MM.1S (cell line): ENCODE results near the gene PRR20G.

Experiments used
- DNase-seq: peaks from one replicate; pipeline ENCODE4 v3.0.0-alpha.2; 2015
- H2AFZ ChIP-seq: fragments of 300-600 bp; sonication (generic); 2 replicates; pipeline ENCODE4 v1.6.0; 2016; ENCODE audit warnings: antibody characterized with exemption, low read length
- H3F3A ChIP-seq: fragments of 300-600 bp; sonication (generic); 2 replicates; pipeline ENCODE4 v1.6.1; 2016; ENCODE audit warnings: mild to moderate bottlenecking, antibody characterized with exemption, low read length, moderate library complexity, mixed read lengths; ENCODE audit not compliant: insufficient read depth
- H3K27ac ChIP-seq: fragments of 300-600 bp; sonication (generic); 2 replicates; pipeline ENCODE4 v1.5.1; 2016; ENCODE audit warnings: mild to moderate bottlenecking, low read length
- H3K27me3 ChIP-seq: fragments of 300-600 bp; sonication (generic); replicated peaks from 2 replicates; pipeline ENCODE4 v1.6.0; 2016; ENCODE audit warnings: low read length; ENCODE audit not compliant: insufficient read depth
- H3K36me3 ChIP-seq: fragments of 300-600 bp; sonication (generic); replicated peaks from 2 replicates; pipeline ENCODE4 v1.6.1; 2016; ENCODE audit warnings: mild to moderate bottlenecking, low read length, mixed read lengths; ENCODE audit not compliant: insufficient read depth
- H3K4me1 ChIP-seq: fragments of 300-600 bp; sonication (generic); 2 replicates; pipeline ENCODE4 v1.6.1; 2016; ENCODE audit warnings: low read length, mixed read lengths
- H3K4me2 ChIP-seq: fragments of 300-600 bp; sonication (generic); 2 replicates; pipeline ENCODE4 v1.6.0; 2016; ENCODE audit warnings: low read depth, low read length
- H3K4me3 ChIP-seq: fragments of 300-600 bp; sonication (generic); 2 replicates; pipeline ENCODE4 v1.5.1; 2016; ENCODE audit warnings: low read length, mixed read lengths
- H3K79me2 ChIP-seq: fragments of 300-600 bp; sonication (generic); 2 replicates; pipeline ENCODE4 v1.6.1; 2016; ENCODE audit warnings: mixed run types, low read length, mixed read lengths
- H3K9ac ChIP-seq: fragments of 300-600 bp; sonication (generic); 2 replicates; pipeline ENCODE4 v1.6.1; 2016; ENCODE audit warnings: low read length, mixed read lengths
- H3K9me2 ChIP-seq: fragments of 300-600 bp; sonication (generic); replicated peaks from 2 replicates; pipeline ENCODE4 v1.6.1; 2016; ENCODE audit warnings: mild to moderate bottlenecking, low read length, mixed read lengths; ENCODE audit not compliant: insufficient read depth
- H3K9me3 ChIP-seq: fragments of 300-600 bp; sonication (generic); replicated peaks from 2 replicates; pipeline ENCODE4 v1.6.1; 2016; ENCODE audit warnings: mild to moderate bottlenecking, low read length, mixed read lengths; ENCODE audit not compliant: insufficient read depth
- H4K20me1 ChIP-seq: fragments of 300-600 bp; sonication (generic); 2 replicates; pipeline ENCODE4 v1.6.1; 2016; ENCODE audit warnings: mild to moderate bottlenecking, low read length, moderate library complexity, mixed read lengths; ENCODE audit not compliant: insufficient read depth
- EZH2 ChIP-seq: fragments of 300-600 bp; sonication (generic); optimal IDR thresholded peaks from 2 replicates; pipeline ENCODE3; 2017; ENCODE audit warnings: low read depth, mild to moderate bottlenecking, antibody characterized with exemption, low read length, mixed read lengths
- EZH2phosphoT487 ChIP-seq: fragments of 300-600 bp; sonication (generic); IDR thresholded peaks from 2 replicates; pipeline ENCODE4 v1.6.1; 2018; ENCODE audit warnings: antibody characterized with exemption, low read length
- TF ChIP-seq, protein P1 (sequence below): fragments of 300-600 bp; sonication (generic); IDR thresholded peaks from 2 replicates; pipeline ENCODE4 v1.5.1; 2016; ENCODE audit warnings: antibody characterized with exemption, low read length, mixed read lengths

The PRR20G gene

DNA sequence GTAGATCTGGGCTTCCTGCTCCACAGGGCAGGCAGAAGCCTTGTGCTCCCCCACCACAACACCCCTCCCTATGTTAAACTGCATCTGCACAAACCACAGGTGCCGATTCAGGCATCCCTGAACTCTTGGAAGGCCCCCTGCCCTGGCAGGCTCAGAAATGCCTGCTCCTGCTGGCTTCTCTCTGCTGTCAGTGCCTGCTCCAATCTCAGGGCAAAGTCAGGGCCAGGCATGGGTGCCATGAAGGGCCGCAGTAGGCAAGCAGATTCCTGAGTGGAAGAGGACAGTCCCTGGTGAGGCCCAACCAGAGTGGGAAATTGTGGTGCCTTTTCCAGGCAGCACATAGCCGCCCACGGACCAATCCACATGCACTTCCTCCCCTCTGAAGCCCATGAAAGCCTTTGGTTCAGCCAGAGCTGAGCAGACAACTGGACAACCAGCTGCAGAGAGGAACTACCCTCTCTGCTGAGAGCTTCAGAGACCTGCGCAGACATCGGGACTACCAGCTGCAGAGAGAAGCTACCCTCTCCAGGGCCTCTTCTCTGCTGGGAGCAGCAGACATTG is 13.6 kb downstream of the PRR20G start:
- H3K9me3 ChIP-seq: no peaks in the 10 kb centered on the region
- H3F3A ChIP-seq: no peaks in the 10 kb centered on the region
- H3K79me2 ChIP-seq: no peaks in the 10 kb centered on the region
- H3K27me3 ChIP-seq: 0 out of 2 replicates have a peak, but pooled peaks cover 2% of the 10 kb centered on the region
- H4K20me1 ChIP-seq: no peaks in the 10 kb centered on the region
- H3K27ac ChIP-seq: no peak overlapping the region
- no peak overlapping the region for H3K9ac ChIP-seq
- H3K4me2 ChIP-seq: no peak overlapping the region
- H3K9me2 ChIP-seq: no peaks in the 10 kb centered on the region
- H2AFZ ChIP-seq: no peak overlapping the region
- DNase-seq: no peak
- no peaks in the 10 kb centered on the region for H3K36me3 ChIP-seq
- no peak overlapping the region for H3K4me3 ChIP-seq
- no peaks in the 10 kb centered on the region for H3K4me1 ChIP-seq
- TF ChIP-seq EZH2: no peak
- TF ChIP-seq, protein P1, sequence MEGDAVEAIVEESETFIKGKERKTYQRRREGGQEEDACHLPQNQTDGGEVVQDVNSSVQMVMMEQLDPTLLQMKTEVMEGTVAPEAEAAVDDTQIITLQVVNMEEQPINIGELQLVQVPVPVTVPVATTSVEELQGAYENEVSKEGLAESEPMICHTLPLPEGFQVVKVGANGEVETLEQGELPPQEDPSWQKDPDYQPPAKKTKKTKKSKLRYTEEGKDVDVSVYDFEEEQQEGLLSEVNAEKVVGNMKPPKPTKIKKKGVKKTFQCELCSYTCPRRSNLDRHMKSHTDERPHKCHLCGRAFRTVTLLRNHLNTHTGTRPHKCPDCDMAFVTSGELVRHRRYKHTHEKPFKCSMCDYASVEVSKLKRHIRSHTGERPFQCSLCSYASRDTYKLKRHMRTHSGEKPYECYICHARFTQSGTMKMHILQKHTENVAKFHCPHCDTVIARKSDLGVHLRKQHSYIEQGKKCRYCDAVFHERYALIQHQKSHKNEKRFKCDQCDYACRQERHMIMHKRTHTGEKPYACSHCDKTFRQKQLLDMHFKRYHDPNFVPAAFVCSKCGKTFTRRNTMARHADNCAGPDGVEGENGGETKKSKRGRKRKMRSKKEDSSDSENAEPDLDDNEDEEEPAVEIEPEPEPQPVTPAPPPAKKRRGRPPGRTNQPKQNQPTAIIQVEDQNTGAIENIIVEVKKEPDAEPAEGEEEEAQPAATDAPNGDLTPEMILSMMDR: no peak
- TF ChIP-seq EZH2phosphoT487: no peak

DNA sequence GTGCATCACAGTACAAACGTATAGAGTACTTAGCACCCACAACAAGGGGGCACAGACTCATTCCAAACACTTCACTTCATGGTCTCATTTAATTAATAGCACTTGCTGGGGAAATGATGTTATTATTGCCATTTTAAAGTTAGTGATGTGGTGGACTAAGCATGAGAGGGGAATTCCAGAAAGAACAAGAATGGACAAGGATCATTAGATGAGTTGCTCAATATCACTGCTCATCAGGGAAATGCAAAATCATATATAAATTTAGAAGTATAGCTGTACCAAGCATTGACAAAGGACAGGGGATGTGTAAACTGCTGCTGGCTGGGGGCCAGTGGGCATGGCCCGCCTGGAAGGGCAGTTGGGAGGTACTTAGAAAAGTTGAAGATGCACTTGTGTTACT is 14.6 kb downstream of the PRR20G start:
- Histone ChIP-seq H3K9me2 (no peaks in the 10 kb centered on the region), H3K4me3 (no peak overlapping the region), H4K20me1 (no peaks in the 10 kb centered on the region), H2AFZ (no peak overlapping the region), H3K9ac (no peak overlapping the region), H3K36me3 (no peaks in the 10 kb centered on the region), H3K27me3 (0 out of 2 replicates have a peak, but pooled peaks cover 2% of the 10 kb centered on the region), H3F3A (no peaks in the 10 kb centered on the region), H3K79me2 (no peaks in the 10 kb centered on the region), H3K4me2 (no peak overlapping the region), H3K9me3 (no peaks in the 10 kb centered on the region), H3K27ac (no peak overlapping the region), H3K4me1 (no peaks in the 10 kb centered on the region)
- DNase-seq: no peak
- TF ChIP-seq EZH2phosphoT487: no peak
- TF ChIP-seq EZH2: no peak
- TF ChIP-seq, protein P1: no peak

DNA sequence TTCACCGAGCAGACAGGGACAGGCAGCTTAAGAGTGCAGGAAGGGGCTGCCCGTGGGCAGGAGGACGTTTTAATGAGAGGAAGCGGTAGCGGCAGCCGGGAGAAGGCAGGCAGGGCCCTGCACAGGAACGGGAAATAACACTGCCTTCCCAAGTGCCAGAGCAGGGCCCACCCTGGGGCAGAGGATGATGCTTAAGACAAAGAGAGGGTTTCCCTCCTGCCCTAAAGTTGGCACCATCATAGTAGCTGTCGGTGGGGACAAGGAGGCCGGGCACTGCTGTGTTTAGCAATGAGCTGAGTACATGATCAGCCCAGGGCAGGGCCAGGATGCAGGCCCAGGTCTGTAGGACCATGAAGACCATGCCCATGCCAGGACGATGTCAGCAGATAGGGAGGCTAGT is 21.7 kb downstream of the PRR20G start:
- H3K4me2 ChIP-seq: no peak overlapping the region
- H3K27me3 ChIP-seq: 0 out of 2 replicates have a peak, but pooled peaks cover 6% of the 10 kb centered on the region
- H3K9me2 ChIP-seq: no peaks in the 10 kb centered on the region
- H3F3A ChIP-seq: no peaks in the 10 kb centered on the region
- H3K79me2 ChIP-seq: no peaks in the 10 kb centered on the region
- H2AFZ ChIP-seq: no peak overlapping the region
- TF ChIP-seq, protein P1: no peak
- TF ChIP-seq EZH2: no peak
- no peak for TF ChIP-seq EZH2phosphoT487
- H3K9me3 ChIP-seq: no peaks in the 10 kb centered on the region
- H4K20me1 ChIP-seq: no peaks in the 10 kb centered on the region
- H3K27ac ChIP-seq: no peak overlapping the region
- no peak overlapping the region for H3K9ac ChIP-seq
- H3K4me1 ChIP-seq: no peaks in the 10 kb centered on the region
- H3K4me3 ChIP-seq: no peak overlapping the region
- DNase-seq: no peak
- no peaks in the 10 kb centered on the region for H3K36me3 ChIP-seq
